ENCODE results near the gene DNAH11. TPM values are rescaled to one million over a fixed set of nuclear protein-coding genes. Genes with fewer than 3 reads are reported as not detected.

The DNAH11 gene
- total and polyA plus RNA-seq, 2 donors (not counting 1 experiment from before 2014, with no cell fraction given): 0.33 to 0.34 TPM

DNA sequence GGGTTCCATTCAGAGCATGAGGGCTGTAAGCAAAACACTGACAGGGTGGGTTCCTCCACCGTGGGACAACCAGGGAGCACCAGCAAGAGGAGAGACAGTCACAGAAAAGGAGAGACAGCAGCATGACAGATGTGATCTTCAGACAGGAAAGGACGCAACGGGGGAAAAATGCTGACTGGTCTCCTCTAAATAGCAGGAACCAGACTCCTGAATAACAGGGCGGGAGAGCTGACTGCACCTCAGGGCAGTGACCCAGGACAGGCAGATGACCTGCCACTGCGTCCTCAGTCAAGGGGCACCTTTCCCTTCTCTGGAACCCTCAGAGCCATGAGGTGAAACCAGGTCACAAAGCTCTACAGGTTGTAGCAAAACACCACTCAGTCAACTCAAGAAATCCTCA, 365.9 kb downstream of the DNAH11 start:
- H3K4me2 ChIP-seq (ENCODE audit: extremely low read depth, insufficient read depth, low read length): no peak overlapping the region
- H2AFZ ChIP-seq (ENCODE audit: low read length): no peak overlapping the region
- DNase-seq (ENCODE audit: low read depth in 2 of 2): no peak
- no peaks in the 10 kb centered on the region for H3K27me3 ChIP-seq (ENCODE audit: control insufficient read depth, insufficient read depth, low read length)
- H3K36me3 ChIP-seq (ENCODE audit: control insufficient read depth, insufficient read depth, low read length): peaks cover 4% of the 10 kb centered on the region
- TF ChIP-seq EZH2 (IDR thresholded peaks at IDR 0.05; ENCODE audit: low read length, missing control alignments): no peak
- TF ChIP-seq, protein P1, sequence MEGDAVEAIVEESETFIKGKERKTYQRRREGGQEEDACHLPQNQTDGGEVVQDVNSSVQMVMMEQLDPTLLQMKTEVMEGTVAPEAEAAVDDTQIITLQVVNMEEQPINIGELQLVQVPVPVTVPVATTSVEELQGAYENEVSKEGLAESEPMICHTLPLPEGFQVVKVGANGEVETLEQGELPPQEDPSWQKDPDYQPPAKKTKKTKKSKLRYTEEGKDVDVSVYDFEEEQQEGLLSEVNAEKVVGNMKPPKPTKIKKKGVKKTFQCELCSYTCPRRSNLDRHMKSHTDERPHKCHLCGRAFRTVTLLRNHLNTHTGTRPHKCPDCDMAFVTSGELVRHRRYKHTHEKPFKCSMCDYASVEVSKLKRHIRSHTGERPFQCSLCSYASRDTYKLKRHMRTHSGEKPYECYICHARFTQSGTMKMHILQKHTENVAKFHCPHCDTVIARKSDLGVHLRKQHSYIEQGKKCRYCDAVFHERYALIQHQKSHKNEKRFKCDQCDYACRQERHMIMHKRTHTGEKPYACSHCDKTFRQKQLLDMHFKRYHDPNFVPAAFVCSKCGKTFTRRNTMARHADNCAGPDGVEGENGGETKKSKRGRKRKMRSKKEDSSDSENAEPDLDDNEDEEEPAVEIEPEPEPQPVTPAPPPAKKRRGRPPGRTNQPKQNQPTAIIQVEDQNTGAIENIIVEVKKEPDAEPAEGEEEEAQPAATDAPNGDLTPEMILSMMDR (conservative IDR thresholded peaks at IDR 0.05 in 1 of 2, IDR thresholded peaks at IDR 0.05 in 1 of 2; ENCODE audit: low read depth in 1 of 2, low read length in 2 of 2): no peak
- peaks cover 2% of the 10 kb centered on the region for H3K4me1 ChIP-seq (ENCODE audit: control insufficient read depth, extremely low read depth, insufficient read depth, low read length)
- no peak overlapping the region for H3K9ac ChIP-seq (ENCODE audit: insufficient read depth, low read length)
- H3K79me2 ChIP-seq (ENCODE audit: control insufficient read depth, insufficient read depth, low read length): no peaks in the 10 kb centered on the region
- H3K27ac ChIP-seq (ENCODE audit: insufficient read depth, low read length): no peak overlapping the region
- no peaks in the 10 kb centered on the region for H4K20me1 ChIP-seq (ENCODE audit: control insufficient read depth, extremely low read depth, insufficient read depth, low read length)
- H3K9me3 ChIP-seq (ENCODE audit: control insufficient read depth, insufficient read depth, low read depth, low read length): no peaks in the 10 kb centered on the region
- no peak overlapping the region for H3K4me3 ChIP-seq (replicated peaks in 1 of 4; ENCODE audit: control extremely low read depth in 1 of 4, insufficient read depth in 1 of 4, low read depth in 3 of 4, low read length in 4 of 4)

DNA sequence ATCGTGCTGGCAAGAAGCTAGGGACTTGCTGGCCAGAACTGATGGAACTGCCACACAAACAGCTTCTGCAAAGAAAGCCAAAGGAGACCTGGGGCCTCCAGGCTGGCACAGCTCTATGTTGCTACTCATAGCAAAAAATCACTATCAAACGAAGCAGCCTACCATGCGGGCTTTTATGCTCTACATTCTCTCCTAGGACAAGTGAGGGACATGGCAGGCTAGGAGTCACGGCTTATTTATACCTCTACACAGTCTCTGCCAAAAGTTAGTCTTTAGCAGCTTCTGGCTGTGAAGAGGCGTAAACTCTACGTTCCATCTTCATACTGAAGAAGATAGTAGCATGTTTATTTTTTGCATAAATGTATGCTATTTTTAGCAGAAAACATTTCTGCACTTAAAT, 367.4 kb downstream of the DNAH11 start:
- Histone ChIP-seq H3K4me3 (replicated peaks in 1 of 4; ENCODE audit: control extremely low read depth in 1 of 4, insufficient read depth in 1 of 4, low read depth in 3 of 4, low read length in 4 of 4) (no peak overlapping the region), H3K9ac (ENCODE audit: insufficient read depth, low read length) (no peak overlapping the region), H3K79me2 (ENCODE audit: control insufficient read depth, insufficient read depth, low read length) (no peaks in the 10 kb centered on the region), H3K27ac (ENCODE audit: insufficient read depth, low read length) (no peak overlapping the region), H3K9me3 (ENCODE audit: control insufficient read depth, insufficient read depth, low read depth, low read length) (no peaks in the 10 kb centered on the region), H3K4me1 (ENCODE audit: control insufficient read depth, extremely low read depth, insufficient read depth, low read length) (peaks cover 2% of the 10 kb centered on the region), H2AFZ (ENCODE audit: low read length) (no peak overlapping the region), H3K36me3 (ENCODE audit: control insufficient read depth, insufficient read depth, low read length) (no peaks in the 10 kb centered on the region), H3K4me2 (ENCODE audit: extremely low read depth, insufficient read depth, low read length) (no peak overlapping the region), H3K27me3 (ENCODE audit: control insufficient read depth, insufficient read depth, low read length) (no peaks in the 10 kb centered on the region), H4K20me1 (ENCODE audit: control insufficient read depth, extremely low read depth, insufficient read depth, low read length) (no peaks in the 10 kb centered on the region)
- TF ChIP-seq, protein P1 (conservative IDR thresholded peaks at IDR 0.05 in 1 of 2, IDR thresholded peaks at IDR 0.05 in 1 of 2; ENCODE audit: low read depth in 1 of 2, low read length in 2 of 2): no peak
- no peak for DNase-seq (ENCODE audit: low read depth in 2 of 2)

DNA sequence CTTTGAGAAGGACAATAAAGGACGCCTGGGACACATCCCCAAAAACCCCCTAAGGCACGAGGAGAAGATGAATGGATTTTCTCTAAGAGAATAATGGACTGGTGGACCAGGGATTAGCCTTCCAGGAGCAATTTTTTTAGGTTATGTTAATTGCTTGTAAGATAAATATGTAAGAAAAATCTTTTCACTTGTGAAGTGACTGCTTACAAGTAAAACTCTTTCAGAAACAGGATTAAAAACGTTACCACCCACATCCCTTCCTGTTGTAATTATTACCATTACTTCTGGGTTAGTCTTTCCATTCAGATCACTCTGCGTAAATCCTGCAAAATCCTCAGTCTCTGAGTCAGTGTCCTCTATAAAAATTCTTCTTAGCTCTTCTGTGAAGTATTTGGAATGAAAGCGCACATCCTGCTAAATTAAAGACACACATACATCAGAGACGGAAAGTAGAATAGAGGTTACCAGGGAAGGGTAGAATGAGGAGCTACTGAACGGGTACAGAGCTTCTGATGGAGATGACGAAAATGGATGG, 368.6 kb downstream of the DNAH11 start:
- Histone ChIP-seq H2AFZ (ENCODE audit: low read length) (no peak overlapping the region), H3K4me3 (replicated peaks in 1 of 4; ENCODE audit: control extremely low read depth in 1 of 4, insufficient read depth in 1 of 4, low read depth in 3 of 4, low read length in 4 of 4) (no peak overlapping the region), H3K36me3 (ENCODE audit: control insufficient read depth, insufficient read depth, low read length) (no peaks in the 10 kb centered on the region), H3K4me1 (ENCODE audit: control insufficient read depth, extremely low read depth, insufficient read depth, low read length) (peaks cover 2% of the 10 kb centered on the region), H3K27ac (ENCODE audit: insufficient read depth, low read length) (no peak overlapping the region), H3K9ac (ENCODE audit: insufficient read depth, low read length) (no peak overlapping the region), H3K79me2 (ENCODE audit: control insufficient read depth, insufficient read depth, low read length) (no peaks in the 10 kb centered on the region), H3K27me3 (ENCODE audit: control insufficient read depth, insufficient read depth, low read length) (no peaks in the 10 kb centered on the region), H4K20me1 (ENCODE audit: control insufficient read depth, extremely low read depth, insufficient read depth, low read length) (no peaks in the 10 kb centered on the region), H3K4me2 (ENCODE audit: extremely low read depth, insufficient read depth, low read length) (no peak overlapping the region), H3K9me3 (ENCODE audit: control insufficient read depth, insufficient read depth, low read depth, low read length) (no peaks in the 10 kb centered on the region)
- no peak for TF ChIP-seq EZH2 (IDR thresholded peaks at IDR 0.05; ENCODE audit: low read length, missing control alignments)
- TF ChIP-seq, protein P1 (conservative IDR thresholded peaks at IDR 0.05 in 1 of 2, IDR thresholded peaks at IDR 0.05 in 1 of 2; ENCODE audit: low read depth in 1 of 2, low read length in 2 of 2): no peak
- peak in 1 of 2 donors; percentile 74 for DNase-seq (ENCODE audit: low read depth in 2 of 2)

All from fibroblast of lung (primary cell).